Activated CD4-positive, alpha-beta T cell treated with anti-CD3 and anti-CD28 coated beads, Interleukin-2, Interleukin-4, amounts not matched to agents 100 ng/mL and 50 ng/mL, durations not matched to agents 16 hours and 8 hours (primary cell): ENCODE results near the gene COL5A1.

Experiments used
- DNase-seq: peaks from one replicate; pipeline ENCODE4 v3.0.0-alpha.2; 2020; ENCODE audit warnings: low spot score

Gene COL5A1

DNA sequence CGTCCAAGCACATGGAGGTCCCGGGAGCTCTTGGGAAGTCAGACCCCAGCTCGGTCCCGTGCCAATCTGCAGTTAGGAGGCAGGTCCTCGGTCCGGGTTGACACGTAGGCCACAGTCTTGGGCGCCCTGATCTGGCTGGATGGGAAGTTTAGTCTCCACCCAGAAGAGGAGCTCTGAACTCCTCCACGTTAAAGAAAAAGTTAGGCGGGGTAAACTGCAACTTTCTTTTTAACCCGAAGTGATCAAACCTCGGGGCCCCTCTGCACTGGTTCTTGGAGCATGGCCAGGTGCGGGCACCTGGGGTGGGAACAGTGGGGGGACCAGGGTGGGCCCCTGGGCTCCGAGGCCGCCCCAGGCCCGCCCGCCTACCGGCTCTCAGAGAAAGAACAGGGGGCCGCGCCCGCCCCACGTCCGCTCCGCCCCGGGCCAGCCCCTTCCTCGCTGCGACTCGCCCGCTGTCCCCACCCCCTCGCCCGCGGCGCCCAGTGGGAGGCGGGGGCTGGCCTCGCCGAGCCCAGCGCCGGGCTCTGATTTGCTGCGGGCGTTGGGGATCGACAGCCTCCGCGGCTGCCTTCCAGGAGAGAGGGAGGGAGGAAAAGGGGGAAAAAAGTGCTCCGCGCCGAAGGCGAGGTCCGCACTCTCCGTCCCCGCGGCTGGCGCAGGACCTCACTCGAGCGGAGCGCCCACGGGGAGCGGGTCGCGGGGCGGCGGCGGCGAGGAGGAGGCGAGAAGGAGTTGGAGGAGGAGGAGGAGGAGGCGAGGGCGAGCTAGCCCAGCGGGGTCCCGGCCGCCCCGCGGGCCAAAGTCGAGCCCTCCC, at the start of gene COL5A1:
Gene COL5A1, plus strand, starts transcription at position 631 of the 817 bp plus-strand sequence. CDS start 385 bp downstream, outside the sequence.
- DNase-seq, result no peak

DNA sequence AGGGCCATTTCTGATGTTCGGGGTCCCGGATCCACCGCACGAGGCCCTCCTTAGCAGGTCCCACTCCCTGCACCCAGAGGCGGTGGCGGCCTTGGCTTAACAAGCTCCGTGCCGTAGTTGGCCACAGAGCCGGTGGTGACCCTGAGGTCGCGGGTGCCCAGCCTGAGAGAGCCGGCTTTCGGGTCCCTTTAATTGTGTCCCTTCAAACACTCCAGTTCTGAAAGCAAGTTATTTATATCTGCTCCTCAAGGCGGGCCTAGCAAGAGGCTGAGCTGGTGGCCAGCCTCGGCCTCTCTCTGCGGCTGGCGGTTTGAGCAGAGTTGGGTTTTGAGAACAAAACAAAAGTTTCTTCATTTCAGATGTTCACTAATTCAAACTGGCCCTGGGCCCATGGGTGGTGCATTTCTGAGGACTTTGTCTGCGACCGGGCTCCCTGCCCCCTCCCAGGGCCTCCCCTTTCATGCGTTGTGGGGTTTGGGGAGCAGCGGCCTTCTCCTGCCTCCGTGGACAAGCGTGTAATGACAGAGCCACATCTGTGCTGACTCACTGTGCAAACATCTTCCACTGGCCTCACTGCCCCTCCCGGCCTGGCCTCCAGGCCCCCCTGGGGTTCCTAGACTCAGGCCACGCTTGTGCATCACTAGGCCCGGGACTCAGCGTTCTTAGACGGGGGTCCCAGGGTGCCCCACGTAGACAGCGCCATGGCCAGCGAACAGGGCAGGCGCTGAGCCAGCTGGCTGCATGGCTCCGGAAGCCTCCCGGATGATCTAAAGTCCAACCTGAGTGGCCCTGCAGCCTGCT, 49.4 kb upstream of the COL5A1 start:
- DNase-seq, result no peak

DNA sequence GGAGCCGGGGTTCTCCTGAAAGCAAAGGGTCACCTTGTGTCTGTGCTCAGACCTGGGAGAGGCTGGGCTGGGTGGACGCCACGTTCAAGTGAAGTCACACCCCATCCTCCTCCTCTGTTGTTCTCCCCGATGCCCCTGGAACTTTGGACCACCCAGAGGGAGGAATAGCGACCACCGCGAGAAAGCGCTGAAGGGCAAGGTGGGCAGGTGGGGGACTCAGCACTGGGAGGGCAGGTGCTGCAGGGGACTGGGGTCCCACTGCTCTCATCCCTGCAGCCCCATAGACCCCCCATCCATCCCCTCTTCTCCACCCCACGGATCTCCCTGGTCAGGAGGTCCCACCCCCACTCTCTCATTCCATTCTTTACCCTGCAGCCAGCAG, 48.8 kb upstream of the COL5A1 start:
- DNase-seq, result no peak

DNA sequence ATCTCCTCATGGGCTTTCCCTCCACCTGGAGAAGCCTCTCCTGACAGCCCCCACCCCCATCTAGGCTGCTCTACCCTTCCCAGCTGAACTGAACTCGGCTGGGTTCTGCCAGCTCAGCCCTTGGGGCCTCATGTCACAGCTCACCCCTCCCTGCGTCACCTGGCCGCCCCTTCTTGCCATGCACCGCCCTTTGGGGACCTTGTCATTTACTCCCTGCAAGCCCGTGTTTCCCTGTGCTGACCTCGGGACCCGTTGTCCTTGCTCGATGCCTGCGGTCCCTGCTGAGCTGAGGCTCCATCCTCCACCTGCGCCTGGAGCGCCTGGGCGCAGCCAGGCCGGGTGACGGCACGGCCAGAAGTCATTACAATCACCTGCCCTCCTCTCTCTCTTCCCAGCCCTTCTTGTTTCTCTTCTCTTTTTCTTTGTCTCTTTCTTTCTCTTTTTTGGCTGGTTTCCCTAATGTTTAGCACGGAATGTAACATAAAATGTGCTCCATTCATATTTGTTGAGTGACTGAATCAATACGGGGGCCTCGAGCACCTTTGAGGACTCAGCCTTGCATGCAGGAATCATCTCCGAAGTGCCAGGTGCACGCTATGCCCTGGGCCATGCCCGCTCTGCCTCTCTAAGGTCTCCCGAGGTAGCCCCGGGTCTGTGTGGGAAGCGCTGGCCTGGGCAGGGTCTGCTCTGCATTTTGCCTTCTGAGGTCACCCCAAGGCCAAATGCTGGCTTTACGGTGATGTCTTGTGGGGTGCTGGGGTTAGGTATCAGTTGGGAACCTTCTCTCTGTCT, 48.1 kb upstream of the COL5A1 start:
- no peak for DNase-seq

DNA sequence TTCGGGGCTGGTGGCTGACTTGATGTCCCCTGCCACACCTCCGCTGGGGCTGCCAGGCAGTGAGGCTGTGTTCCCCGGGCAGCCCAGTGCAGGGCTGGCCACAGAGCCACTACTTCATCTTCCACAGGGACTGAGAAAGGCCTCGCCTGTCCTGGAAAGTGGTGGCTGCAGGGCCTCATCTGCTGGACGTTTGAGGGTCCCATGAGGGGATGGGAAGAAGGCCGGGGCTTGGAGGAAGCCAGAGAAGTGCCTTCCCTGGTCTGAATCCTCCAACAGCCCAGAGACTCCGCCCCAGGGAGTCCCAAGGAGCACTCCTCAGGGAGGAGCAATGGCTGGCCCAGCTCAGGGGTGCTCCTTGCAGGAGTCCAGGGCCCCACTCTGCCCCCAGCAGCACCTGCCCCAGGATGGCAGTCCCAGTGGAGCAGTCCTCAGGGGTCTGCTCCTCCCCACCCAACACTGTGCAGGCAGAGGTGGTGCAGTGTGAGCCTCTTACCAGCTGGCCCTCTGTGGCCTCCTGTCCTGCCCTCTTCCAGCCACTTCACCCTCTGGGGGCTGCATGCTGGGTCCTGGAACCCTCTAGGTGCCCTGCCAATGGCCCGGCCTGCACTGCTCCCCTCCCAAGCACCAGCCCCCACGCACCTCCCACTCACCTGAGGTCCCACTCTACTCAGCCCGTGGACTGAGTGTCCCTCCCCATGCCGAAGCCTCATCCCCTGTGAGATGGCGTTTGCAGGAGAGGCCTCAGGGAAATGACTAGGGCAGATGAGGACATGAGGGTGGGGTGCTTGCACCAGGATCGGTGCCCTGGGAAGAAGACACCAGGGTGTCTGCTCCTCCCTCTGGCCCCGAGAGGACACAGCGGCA, 47.3 kb upstream of the COL5A1 start:
- no peak for DNase-seq

DNA sequence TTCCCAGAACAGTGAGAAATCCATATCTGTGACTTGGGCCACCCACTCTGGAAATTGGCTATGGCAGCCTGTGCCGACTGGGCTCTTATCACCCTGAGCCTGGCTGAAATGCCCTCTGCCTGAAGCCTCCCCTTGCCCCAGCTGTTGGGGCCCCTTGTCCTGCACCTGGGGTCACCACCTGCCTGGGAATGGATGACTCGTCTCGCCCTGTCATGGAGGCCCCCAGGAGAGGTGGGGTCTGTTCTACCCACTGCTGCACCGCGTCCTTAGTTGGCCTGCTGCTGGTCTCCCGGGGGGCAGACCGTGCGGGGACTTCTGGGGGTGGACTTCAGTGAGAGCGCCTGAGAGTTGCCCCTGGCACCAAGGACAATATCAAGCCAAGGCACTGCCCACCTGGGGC, 46.6 kb upstream of the COL5A1 start:
- no peak for DNase-seq

DNA sequence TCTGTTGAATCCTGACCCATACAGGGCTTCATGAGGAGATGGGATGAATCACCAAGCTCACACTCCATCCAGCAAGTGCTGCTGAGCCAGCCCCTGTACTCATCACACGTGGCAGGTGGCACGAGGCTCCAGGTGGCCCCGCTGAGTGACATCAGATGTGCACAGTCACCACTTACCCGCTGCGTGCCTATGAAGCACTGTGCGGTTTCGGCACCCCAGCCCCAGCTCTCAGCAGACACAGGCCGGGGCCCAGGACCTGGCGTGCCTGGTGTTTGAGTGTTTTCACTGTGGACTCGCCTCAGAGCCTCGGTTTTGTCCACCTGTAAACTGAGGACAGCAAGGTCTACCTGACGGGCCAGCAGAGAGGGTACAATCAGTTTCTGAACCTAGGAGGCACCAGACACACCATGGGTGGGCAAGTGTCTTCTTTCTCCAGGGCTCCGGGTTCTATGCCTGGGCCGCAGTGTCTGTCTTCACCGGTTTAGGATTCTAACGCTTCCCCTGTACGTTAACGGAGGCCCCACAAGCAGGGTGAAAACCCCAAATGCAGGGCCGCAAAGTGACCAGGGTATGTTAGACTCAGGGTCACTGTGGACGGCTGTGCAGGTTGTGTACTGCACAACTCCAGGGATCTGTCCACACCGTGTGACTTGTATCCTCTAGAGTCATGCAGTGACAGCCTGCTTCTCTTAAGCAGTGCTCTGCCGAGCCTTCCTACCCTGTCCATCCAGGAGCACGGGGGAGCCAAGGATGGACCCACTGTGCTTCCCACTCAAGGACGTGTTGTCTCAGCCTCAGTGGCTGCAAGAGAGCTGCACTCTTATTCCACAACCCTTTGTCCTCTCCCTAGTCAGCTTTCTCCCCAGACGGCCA, 44.3 kb upstream of the COL5A1 start:
- DNase-seq, result no peak

DNA sequence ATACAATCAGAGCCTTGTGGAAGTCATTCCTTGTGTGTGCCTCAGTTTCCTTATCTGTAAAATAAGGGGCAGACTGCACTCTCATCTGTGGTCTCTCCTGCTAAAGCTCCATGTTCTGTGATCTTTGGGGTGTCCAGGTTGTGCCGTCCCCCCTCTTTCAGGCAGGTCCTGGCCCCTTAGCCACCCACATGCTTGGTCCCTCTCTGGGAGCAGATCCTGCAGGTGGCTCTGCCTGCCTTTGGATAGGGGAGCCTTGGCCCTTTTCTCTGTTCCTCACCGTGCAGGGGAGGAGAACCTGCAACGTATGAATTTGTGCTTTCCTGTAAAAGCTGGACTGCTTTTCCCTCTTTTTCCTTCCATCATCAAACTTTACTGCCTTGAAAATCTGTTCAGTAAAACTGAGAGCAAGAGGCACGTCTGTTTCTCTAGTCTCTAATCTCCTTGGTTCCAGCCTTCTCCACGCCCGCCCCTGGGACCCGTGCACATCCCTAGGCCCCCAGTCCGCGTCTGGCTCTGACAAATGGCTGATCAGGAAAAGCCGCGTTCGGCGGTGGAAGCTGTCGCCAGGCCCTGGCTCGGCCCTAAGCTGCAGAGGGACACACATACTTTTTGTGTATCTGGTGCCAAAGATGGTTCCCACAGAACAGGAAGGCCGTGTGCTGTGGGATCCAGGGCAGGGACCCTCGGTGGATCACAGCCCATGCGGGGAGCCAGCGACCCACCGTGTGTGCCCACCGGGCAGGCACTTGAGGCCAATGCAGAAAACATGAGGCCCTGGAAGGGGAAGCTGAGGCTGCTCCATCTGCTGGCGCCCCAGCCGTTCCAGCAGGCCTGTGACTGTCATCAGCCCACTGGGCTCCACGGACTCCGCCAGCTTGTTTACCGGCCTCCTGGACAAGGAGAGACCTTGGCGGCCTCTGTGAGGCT, 43.4 kb upstream of the COL5A1 start:
- DNase-seq, result no peak

DNA sequence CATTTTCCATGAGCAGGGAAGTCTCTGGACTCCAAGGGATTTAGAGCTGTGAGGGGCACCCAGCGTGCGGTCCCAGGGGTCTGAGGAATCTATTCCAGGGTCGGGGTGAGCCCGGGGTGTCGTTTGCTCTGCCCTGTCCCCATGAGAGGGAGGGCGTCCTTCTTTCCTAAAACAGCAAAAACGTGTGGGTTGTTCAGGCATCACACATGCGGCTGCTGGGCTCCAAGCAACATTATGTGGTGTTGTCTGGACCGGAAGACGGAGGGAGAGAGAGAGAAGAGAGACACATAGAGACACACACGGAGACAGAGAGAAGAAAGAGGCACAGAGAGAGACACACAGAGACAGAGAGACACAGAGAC, 42.7 kb upstream of the COL5A1 start:
- DNase-seq, result no peak

DNA sequence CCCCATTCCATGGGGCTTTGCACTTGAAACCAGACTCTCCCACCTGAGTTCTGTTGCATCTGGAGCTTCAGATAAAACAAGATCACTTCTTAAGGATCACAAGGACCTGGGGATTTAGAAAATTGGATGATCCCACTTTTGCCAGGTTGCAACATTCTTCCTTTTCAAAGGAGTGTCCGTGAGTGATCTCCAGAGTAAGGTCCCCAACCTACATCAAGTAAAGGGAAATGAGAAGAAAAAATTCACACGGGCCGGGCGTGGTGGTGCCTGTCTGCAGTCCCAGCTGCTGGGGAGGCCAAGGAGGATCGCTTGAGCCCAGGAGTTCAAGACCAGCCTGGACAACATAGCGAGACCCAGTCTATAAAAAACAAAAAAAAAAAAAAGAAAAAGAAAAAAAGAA, 41.2 kb upstream of the COL5A1 start:
- no peak for DNase-seq

DNA sequence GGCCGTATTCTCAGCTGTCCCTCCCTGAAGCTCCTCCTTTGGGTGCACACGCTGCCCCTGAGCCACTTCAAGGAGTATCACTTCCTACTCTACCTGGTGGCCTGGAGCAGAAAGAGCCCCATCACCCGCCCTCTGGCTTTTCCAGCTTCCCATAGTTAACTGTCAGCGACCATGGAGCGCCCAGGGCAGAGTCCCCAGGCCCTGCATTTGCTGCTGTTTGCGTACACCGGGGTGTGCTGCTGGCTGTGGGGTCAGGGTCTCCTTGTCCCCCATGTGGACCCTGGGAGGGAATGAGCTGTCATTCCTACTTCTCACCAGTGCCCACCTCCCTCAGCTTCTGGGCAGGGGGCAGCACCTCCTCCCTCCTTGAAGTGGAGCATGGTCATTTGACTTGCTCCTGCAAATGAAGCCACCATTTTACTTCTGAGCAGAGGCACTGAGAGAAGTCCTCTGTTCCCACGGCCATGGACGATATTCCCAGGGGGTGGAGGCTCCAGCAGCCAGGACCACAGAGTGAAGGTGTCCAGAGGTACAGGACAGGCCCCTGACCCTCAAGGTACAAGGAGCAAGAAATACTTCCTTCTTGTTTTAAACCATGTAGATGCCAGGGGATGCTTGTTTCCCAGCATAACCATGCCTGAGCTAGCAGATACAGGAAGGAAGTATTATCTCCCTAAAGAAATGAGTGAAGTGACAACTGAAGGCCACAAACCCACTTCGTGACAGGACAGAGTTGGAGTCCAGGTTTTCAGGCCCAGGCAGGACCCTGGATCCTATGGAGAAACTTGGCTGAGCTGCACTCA, 40.6 kb upstream of the COL5A1 start:
- DNase-seq, result no peak

DNA sequence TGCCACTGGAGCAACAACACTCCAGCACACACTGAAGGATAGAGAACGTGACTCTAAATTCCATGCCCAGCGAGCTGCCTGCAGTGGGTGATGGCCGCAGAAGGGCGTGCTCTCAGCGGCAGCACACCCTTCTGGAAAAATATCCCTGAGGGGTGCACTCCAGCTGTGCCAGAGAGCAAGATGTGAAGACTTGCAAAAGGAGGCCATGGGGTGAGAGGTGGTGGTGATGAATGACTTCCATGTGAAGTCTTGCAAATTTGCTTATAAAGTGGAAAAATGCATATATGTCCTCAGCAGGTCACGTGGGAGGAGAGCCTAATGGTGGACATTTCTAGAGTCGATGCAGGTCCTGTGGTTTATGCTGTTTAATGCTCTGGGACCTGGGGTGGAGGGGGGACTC, 39.8 kb upstream of the COL5A1 start:
- DNase-seq, result no peak

DNA sequence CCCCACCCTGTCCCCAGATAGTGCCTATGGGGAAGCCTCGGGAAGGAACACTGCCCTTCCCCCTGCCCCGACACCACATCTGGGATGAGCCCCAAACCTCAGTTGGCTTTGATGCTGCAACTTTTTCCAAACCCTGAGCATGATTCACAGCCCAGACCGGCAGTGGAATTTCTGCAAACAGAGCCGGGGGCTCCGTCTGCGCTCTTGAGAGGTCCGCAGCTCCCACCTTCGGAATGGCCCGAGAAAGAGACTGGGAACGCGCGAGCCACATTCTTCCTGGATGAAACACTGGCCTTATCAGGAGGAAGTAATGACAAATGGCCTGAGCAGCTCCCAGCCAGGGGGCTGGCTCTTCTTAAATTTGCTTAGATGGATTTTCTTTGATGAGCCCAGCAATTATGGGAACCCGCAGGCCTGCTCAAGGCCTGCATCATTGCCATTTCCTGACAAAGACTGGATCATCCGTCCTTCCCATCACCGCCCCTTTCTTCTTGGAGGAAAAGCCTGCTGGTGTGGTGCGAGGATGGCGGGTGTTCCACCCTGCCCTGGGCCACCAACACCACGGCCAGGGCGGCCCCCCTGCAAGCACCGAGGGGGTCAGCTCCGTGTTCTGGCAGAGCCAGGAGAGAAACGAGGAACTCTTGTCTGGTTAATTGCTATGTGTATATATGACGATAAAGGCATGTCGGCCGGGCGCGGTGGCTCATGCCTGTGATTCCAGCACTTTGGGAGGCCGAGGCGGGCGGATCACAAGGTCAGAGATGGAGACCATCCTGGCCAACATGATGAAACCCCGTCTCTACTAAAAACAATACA, 38.8 kb upstream of the COL5A1 start:
- DNase-seq, result no peak

DNA sequence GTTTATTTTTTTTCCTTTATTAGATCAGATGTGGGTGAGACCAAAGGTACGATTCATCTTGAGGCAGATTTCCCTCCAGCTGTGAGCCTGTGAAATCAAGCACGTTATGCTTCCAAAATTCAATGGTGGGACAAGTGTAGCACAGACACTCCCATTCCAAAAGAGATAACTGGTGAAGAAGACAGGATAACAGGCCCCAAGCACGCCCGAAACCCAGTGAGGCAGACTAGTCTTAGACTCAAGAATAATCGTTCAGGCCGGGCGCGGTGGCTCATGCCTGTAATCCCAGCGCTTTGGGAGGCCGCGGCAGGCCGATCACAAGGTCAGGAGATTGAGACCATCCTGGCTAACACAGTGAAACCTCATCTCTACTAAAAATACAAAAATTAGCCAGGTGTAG, 36.8 kb upstream of the COL5A1 start:
- DNase-seq, result no peak

DNA sequence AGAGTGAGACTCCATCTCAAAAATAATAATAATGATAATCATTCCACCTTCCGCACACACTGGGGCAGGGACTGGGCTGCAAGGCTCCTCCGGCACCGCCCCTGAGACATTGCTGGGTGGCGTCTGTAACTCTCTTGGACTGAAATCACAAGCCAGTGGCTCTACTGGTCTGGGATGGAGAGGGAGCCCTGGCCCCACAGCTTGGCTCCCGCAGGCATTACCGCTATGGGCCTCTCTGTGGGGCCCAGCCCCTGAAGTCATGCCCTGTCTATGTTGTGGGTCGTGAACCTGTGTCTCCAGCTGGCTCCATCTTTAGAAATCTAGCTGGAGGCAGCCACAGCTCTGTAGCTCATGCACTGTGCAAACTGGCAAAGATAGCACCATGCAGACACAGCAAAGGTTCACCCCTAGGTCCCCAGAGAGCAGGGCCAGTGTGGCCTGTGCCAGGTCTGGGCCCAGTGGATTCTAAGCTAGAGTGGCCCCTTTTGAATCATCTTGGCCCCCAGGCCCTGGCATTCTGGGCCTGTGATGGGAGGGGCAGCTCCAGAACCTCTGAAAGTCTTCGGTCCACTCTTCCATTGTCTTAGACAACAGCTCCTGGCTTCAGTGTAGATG, 36.1 kb upstream of the COL5A1 start:
- no peak for DNase-seq

DNA sequence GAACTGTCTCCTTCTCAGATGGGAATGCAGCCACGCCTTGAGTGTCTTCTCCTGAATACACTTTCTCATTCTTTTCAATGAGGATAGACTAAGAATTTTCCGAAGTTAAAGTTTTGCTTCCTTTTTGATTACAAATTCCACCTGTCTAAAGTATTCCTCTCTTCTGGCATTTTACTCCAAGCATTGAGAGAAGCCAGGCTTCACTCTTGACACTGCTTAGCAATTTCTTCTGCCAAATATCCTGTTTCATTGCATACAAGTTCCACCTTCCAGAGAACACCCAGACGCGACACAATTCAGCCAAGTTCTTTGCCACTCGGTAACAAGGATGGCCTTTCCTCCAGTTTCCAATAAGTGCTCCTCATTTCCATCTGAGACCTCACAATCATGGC, 35.6 kb upstream of the COL5A1 start:
- no peak for DNase-seq

DNA sequence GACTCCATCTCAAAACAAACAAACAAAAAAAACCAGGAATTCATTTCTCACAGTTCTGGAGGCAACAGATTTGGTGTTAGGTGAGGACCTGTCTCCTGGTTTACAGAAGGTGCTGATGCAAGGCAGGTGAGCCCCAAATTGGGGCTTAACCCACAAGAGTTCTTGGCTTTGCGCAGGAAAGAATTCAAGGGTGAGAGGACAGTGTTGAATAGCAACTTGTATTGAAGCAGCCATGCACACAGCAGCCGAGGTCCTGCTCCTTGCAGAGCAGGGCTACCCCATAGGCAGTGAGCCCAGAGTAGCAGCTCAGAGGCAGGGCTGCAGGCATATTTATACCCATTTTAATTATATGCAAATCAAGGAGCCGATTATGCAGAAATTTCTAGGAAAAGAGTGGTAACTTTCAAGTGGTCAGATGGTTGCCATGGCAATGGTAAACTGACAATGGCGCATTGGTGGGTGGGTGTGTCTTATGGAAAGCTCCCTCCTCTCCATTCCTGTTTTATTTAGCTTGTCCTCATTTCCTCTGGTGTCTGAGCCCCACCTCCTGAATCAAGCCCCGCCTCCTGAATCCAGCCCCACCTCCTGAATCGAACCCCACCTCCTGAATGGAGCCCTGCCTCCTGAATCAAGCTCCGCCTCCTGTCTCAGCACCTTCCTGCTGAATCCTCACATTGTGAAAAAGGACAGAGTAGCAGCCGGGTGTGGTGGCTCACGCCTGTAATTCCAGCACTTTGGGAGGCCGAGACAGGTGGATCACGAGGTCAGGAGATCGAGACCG, 34.5 kb upstream of the COL5A1 start:
- no peak for DNase-seq
